H1 (cell line): Measurements from ENCODE around the gene JAM2. TPM values are rescaled to one million over a fixed set of nuclear protein-coding genes. Genes with fewer than 3 reads are reported as not detected.

ENCODE experiments used
- CTCF ChIA-PET: fragments of 300-600 bp; sonication (Branson Sonifier 250); formaldehyde crosslinking; loops from one replicate; lab custom pipeline; 2021; ENCODE audit not compliant: partially characterized antibody; lab: Charles Lee
- POLR2A ChIA-PET: fragments of 300-600 bp; sonication (Branson Sonifier 250); formaldehyde crosslinking; loops from one replicate; lab custom pipeline; 2021; ENCODE audit warnings: inconsistent platforms; ENCODE audit not compliant: partially characterized antibody; lab: Charles Lee
- DNase-seq, 2 experiments: peaks; one replicate each; pipeline versions ENCODE4 v3.0.0 to v3.0.0-alpha.2; 2010 to 2022; ENCODE audit warnings: low spot score in 2 of 2, low read depth in 1 of 2, mixed read lengths in 1 of 2
- FAIRE-seq: peaks from 2 replicates; lab custom pipeline; 2011; peaks lifted over from hg19 to GRCh38; lab: Jason Lieb, UNC
- H2AFZ ChIP-seq: 2 replicates; pipeline ENCODE4 v1.8.1; 2012; ENCODE audit warnings: low read length, inconsistent platforms
- H2AK5ac ChIP-seq: 2 replicates; pipeline ENCODE4 v1.6.1; 2013; ENCODE audit warnings: low read depth, low read length
- H2BK120ac ChIP-seq: replicated peaks from 2 replicates; pipeline ENCODE3; 2013; ENCODE audit warnings: low read depth, low read length, inconsistent platforms
- H2BK12ac ChIP-seq: 2 replicates; pipeline ENCODE4 v1.6.1; 2013; ENCODE audit warnings: low read depth, low read length
- H2BK15ac ChIP-seq: 2 replicates; pipeline ENCODE4 v1.6.1; 2013; ENCODE audit warnings: low read length
- H2BK20ac ChIP-seq: 2 replicates; pipeline ENCODE4 v1.6.1; 2013; ENCODE audit warnings: low read length
- H2BK5ac ChIP-seq: 2 replicates; pipeline ENCODE4 v1.6.1; 2013; ENCODE audit warnings: low read depth, low read length
- H3K14ac ChIP-seq: 2 replicates; pipeline ENCODE4 v1.6.1; 2013; ENCODE audit warnings: inconsistent platforms; ENCODE audit not compliant: insufficient read length
- H3K18ac ChIP-seq: 2 replicates; pipeline ENCODE4 v1.6.1; 2013; ENCODE audit warnings: low read length; ENCODE audit errors: extremely low read depth
- H3K23ac ChIP-seq: 2 replicates; pipeline ENCODE4 v1.6.1; 2013; ENCODE audit warnings: inconsistent platforms; ENCODE audit not compliant: insufficient read length
- H3K23me2 ChIP-seq: 2 replicates; pipeline ENCODE4 v1.6.1; 2013; ENCODE audit warnings: low read depth, low read length
- H3K27ac ChIP-seq: 2 replicates; pipeline ENCODE4 v1.6.1; 2011; ENCODE audit warnings: low read depth, low read length, inconsistent platforms
- H3K27me3 ChIP-seq, 4 experiments: replicated peaks in 1 of 4; 1 replicate in 1 of 4; 2 replicates in 3 of 4; pipeline versions ENCODE4 v1.6.1 to v1.8.1; 2011 to 2013; ENCODE audit warnings: low read length in 3 of 4, mild to moderate bottlenecking in 3 of 4, inconsistent platforms in 2 of 4, mixed read lengths in 2 of 4, moderate library complexity in 1 of 4; ENCODE audit not compliant: control insufficient read depth in 3 of 4, insufficient read depth in 3 of 4; ENCODE audit errors: extremely low read depth in 1 of 4
- H3K36me3 ChIP-seq, 4 experiments: 2 replicates each; pipeline versions ENCODE4 v1.6.1 to v1.8.1; 2011 to 2013; ENCODE audit warnings: mild to moderate bottlenecking in 4 of 4, low read length in 3 of 4, moderate library complexity in 2 of 4, control low read depth in 1 of 4, inconsistent platforms in 1 of 4; ENCODE audit not compliant: insufficient read depth in 4 of 4, control insufficient read depth in 2 of 4
- H3K4ac ChIP-seq: replicated peaks from 2 replicates; pipeline ENCODE3; 2013; ENCODE audit warnings: low read length, low read depth, mixed read lengths, inconsistent platforms; ENCODE audit not compliant: insufficient read length
- H3K4me1 ChIP-seq, 4 experiments: replicated peaks in 1 of 4; 1 replicate in 1 of 4; 2 replicates in 3 of 4; pipeline versions ENCODE4 v1.6.1 to v1.8.1; 2011 to 2013; ENCODE audit warnings: low read length in 3 of 4, inconsistent platforms in 2 of 4, mixed read lengths in 1 of 4; ENCODE audit not compliant: insufficient read depth in 4 of 4, control insufficient read depth in 3 of 4
- H3K4me2 ChIP-seq, 2 experiments: 2 replicates each; pipeline versions ENCODE4 v1.6.1 to v1.8.1; 2011 to 2013; ENCODE audit warnings: low read depth in 2 of 2, low read length in 2 of 2, control low read depth in 1 of 2, inconsistent platforms in 1 of 2, mild to moderate bottlenecking in 1 of 2; ENCODE audit not compliant: insufficient read depth in 1 of 2
- H3K4me3 ChIP-seq, 4 experiments: fragments of 200-600, 300-600 bp in 1 of 4; sonication (generic), shearing (Covaris generic), sonication (Bioruptor Twin) in 1 of 4; 2 replicates each; pipeline versions ENCODE4 v1.5.1 to v1.8.1; 2011 to 2016; ENCODE audit warnings: low read length in 4 of 4, low read depth in 3 of 4, control low read depth in 2 of 4, inconsistent platforms in 2 of 4, mild to moderate bottlenecking in 2 of 4, mixed read lengths in 1 of 4, moderate library complexity in 1 of 4; ENCODE audit not compliant: insufficient read depth in 2 of 4; ENCODE audit errors: extremely low read depth in 1 of 4
- H3K56ac ChIP-seq: replicated peaks from 2 replicates; pipeline ENCODE3; 2013; ENCODE audit warnings: low read depth, mild to moderate bottlenecking, mixed read lengths, low read length, inconsistent platforms; ENCODE audit not compliant: insufficient read length
- H3K79me1 ChIP-seq: 2 replicates; pipeline ENCODE4 v1.6.1; 2013; ENCODE audit warnings: low read depth, low read length, control low read depth
- H3K79me2 ChIP-seq, 2 experiments: 2 replicates each; pipeline versions ENCODE4 v1.6.1 to v1.8.1; 2012 to 2013; ENCODE audit warnings: low read length in 2 of 2, mild to moderate bottlenecking in 2 of 2, inconsistent platforms in 1 of 2; ENCODE audit not compliant: insufficient read depth in 2 of 2, control insufficient read depth in 1 of 2
- H3K9ac ChIP-seq, 4 experiments: replicated peaks in 1 of 4; 1 replicate in 1 of 4; 2 replicates in 3 of 4; pipeline versions ENCODE4 v1.6.1 to v1.8.1; 2011 to 2013; ENCODE audit warnings: low read depth in 3 of 4, low read length in 3 of 4, control low read depth in 2 of 4, mild to moderate bottlenecking in 2 of 4, moderate library complexity in 2 of 4, inconsistent platforms in 1 of 4; ENCODE audit errors: extremely low read depth in 1 of 4
- H3K9me3 ChIP-seq, 2 experiments: 2 replicates each; pipeline versions ENCODE4 v1.6.1 to v1.8.1; 2012 to 2013; ENCODE audit warnings: mild to moderate bottlenecking in 2 of 2, moderate library complexity in 2 of 2, control low read depth in 1 of 2, inconsistent platforms in 1 of 2, low read depth in 1 of 2, low read length in 1 of 2, mixed read lengths in 1 of 2; ENCODE audit not compliant: insufficient read depth in 2 of 2
- H4K20me1 ChIP-seq, 2 experiments: replicated peaks in 1 of 2; 2 replicates each; pipeline versions ENCODE3 to v1.8.1; 2011 to 2013; ENCODE audit warnings: inconsistent platforms in 2 of 2, low read length in 2 of 2, mild to moderate bottlenecking in 1 of 2; ENCODE audit not compliant: insufficient read depth in 2 of 2, control insufficient read depth in 1 of 2
- H4K5ac ChIP-seq: 2 replicates; pipeline ENCODE4 v1.6.1; 2013; ENCODE audit warnings: low read length, low read depth, mixed read lengths, inconsistent platforms; ENCODE audit not compliant: insufficient read length
- H4K8ac ChIP-seq: 2 replicates; pipeline ENCODE4 v1.8.0; 2013; ENCODE audit warnings: mild to moderate bottlenecking, moderate library complexity, low read length, inconsistent platforms; ENCODE audit not compliant: insufficient read depth; ENCODE audit errors: extremely low read depth
- H4K91ac ChIP-seq: replicated peaks from 2 replicates; pipeline ENCODE3; 2013; ENCODE audit warnings: low read length, mixed read lengths, inconsistent platforms; ENCODE audit not compliant: insufficient read length
- FOSL1 ChIP-seq: IDR thresholded peaks from 2 replicates; pipeline ENCODE4 v1.6.1; 2011; ENCODE audit warnings: mild to moderate bottlenecking, low read depth, low read length, moderate library complexity; ENCODE audit not compliant: insufficient read depth
- SP1 ChIP-seq: IDR thresholded peaks from 2 replicates; pipeline ENCODE4 v1.6.1; 2011; ENCODE audit warnings: low read depth, low read length
- SP4 ChIP-seq: IDR thresholded peaks from 2 replicates; pipeline ENCODE4 v1.6.1; 2012; ENCODE audit warnings: low read length, inconsistent platforms
- WGBS, 2 experiments: shearing (Covaris generic) in 1 of 2; methylation state at CpG; one replicate each; pipeline versions ENCODE4 v1.1.6 to v1.1.7; 2013 to 2015; ENCODE audit warnings: low lambda C conversion rate in 2 of 2, mixed read lengths in 2 of 2, inconsistent platforms in 1 of 2, low coverage in 1 of 2, missing lambda C conversion rate in 1 of 2; ENCODE audit not compliant: insufficient replicate concordance in 2 of 2, insufficient coverage in 1 of 2, insufficient read length in 1 of 2; ENCODE audit errors: extremely low coverage in 1 of 2, missing lambda C conversion rate in 1 of 2; 5-methylcytosine and 5-hydroxymethylcytosine counted together
- polyA plus RNA-seq, 7 experiments: library from polyadenylated mRNA; depleted of rRNA in 3 of 7; stranded (reverse) in 5 of 7; unstranded in 2 of 7; fragments of >200 nt in 5 of 7; fragments of 200-250 nt in 2 of 7; gene quantifications; 1 replicate in 5 of 7; 2 replicates in 1 of 7; 4 replicates in 1 of 7; pipeline versions ENCODE4 v1.2.1 to v1.2.3, GENCODE V29; 2011 to 2013; ENCODE audit warnings: missing spikeins in 2 of 7, mixed read lengths in 2 of 7
- total RNA-seq: library from RNA; stranded (reverse); fragmentation: NEBNext Ultra II Directional; extraction: Animal tissue kit (Norgen Biotek cat#: 25700); gene quantifications from 2 replicates; pipeline ENCODE4 v1.2.1, GENCODE V29; 2021

Gene JAM2
- total and polyA plus RNA-seq, 2 of the 8 experiments (the other 6 are each of a cell fraction or from before 2014, with no cell fraction given), result 4.9 to 9.5 TPM

- Histone ChIP-seq H2AK5ac (no peak overlapping the region), H2BK5ac (no peak overlapping the region), H3K18ac (no peak overlapping the region), H3K14ac (no peak overlapping the region), H2BK15ac (no peak overlapping the region), H3K79me2 (no peaks in the 10 kb centered on the region), H3K9me3 (no peaks in the 10 kb centered on the region), H4K91ac (no peak overlapping the region), H2AFZ (no peak overlapping the region), H4K20me1 (no peaks in the 10 kb centered on the region), H3K4ac (no peak overlapping the region), H4K8ac (no peak overlapping the region), H3K27ac (no peak overlapping the region), H3K56ac (no peak overlapping the region), H3K4me2 (no peak overlapping the region), H3K79me1 (no peaks in the 10 kb centered on the region; the same call in 1 of the 2 replicates), H3K27me3 (no peaks in the 10 kb centered on the region), H3K4me1 (no peaks in the 10 kb centered on the region), H2BK120ac (no peak overlapping the region), H3K9ac (no peak overlapping the region), H3K23me2 (no peaks in the 10 kb centered on the region), H2BK20ac (no peak overlapping the region), H3K4me3 (no peak overlapping the region), H4K5ac (no peak overlapping the region), H3K23ac (no peak overlapping the region), H3K36me3 (no peaks in the 10 kb centered on the region; a peak in 1 of 8 replicates), H2BK12ac (no peak overlapping the region)
- ChIA-PET CTCF (interaction anchor here (0.7 to 1.5 kb wide), 3 partner anchors 9 to 83 kb away, joined by 3 to 4 read pairs (median 3); no protein-coding TSS in a partner anchor), POLR2A (interaction anchor here (0.6 to 0.9 kb wide), 2 partner anchors 50 to 88 kb away, joined by 3 read pairs; partner anchors contain the start of gene ATP5PF)
- 43% methylated on average over 1 of the region's 1 CpG; no CpG with 5 or more reads in 1 of the 2 experiments for WGBS, 2 experiments
- DNase-seq (no peak), FAIRE-seq (no peak)
- TF ChIP-seq FOSL1 (no peak), SP4 (no peak), SP1 (no peak)
These were observed 7.4 kb downstream of the JAM2 start for GRCh38 chr21:25646474-25646873.
